Neuronal stem cell (in vitro differentiated cells): ENCODE measurements around the gene FLVCR2.

Source experiments
- DNase-seq: peaks from one replicate; pipeline ENCODE4 v3.0.0-alpha.2; 2013; ENCODE audit warnings: low spot score
- H2AFZ ChIP-seq: one replicate; pipeline ENCODE4 v1.6.1; 2013; ENCODE audit warnings: mild to moderate bottlenecking, low read length, inconsistent platforms
- H2AK5ac ChIP-seq: 2 replicates; pipeline ENCODE4 v1.6.1; 2013; ENCODE audit warnings: low read depth, mild to moderate bottlenecking, inconsistent platforms, low read length, moderate library complexity, mixed read lengths
- H2BK120ac ChIP-seq: 2 replicates; pipeline ENCODE4 v1.6.1; 2013; ENCODE audit warnings: low read depth, mild to moderate bottlenecking, inconsistent platforms, low read length, moderate library complexity, mixed read lengths
- H2BK12ac ChIP-seq: one replicate; pipeline ENCODE4 v1.6.1; 2013; ENCODE audit warnings: low read length, inconsistent platforms
- H2BK15ac ChIP-seq: 2 replicates; pipeline ENCODE4 v1.6.1; 2013; ENCODE audit warnings: mild to moderate bottlenecking, low read length, inconsistent platforms, mixed read lengths
- H2BK5ac ChIP-seq: one replicate; pipeline ENCODE4 v1.6.1; 2013; ENCODE audit warnings: inconsistent platforms, mild to moderate bottlenecking, low read length, moderate library complexity
- H3K14ac ChIP-seq: one replicate; pipeline ENCODE4 v1.6.1; 2013; ENCODE audit warnings: low read length, inconsistent platforms
- H3K18ac ChIP-seq: 2 replicates; pipeline ENCODE4 v1.6.1; 2013; ENCODE audit warnings: low read length, inconsistent platforms
- H3K23ac ChIP-seq: 2 replicates; pipeline ENCODE4 v1.6.1; 2013; ENCODE audit warnings: low read depth, mild to moderate bottlenecking, mixed read lengths, low read length, inconsistent platforms; ENCODE audit not compliant: poor library complexity
- H3K27ac ChIP-seq: replicated peaks from 3 replicates; pipeline ENCODE4 v1.5.1; 2013; ENCODE audit warnings: low read length, inconsistent platforms
- H3K27me3 ChIP-seq, 3 experiments: 2 replicates each; pipeline ENCODE4 v1.6.1; 2013; ENCODE audit warnings: low read length in 3 of 3, mild to moderate bottlenecking in 2 of 3, inconsistent platforms in 1 of 3, low read depth in 1 of 3, mixed read lengths in 1 of 3, moderate library complexity in 1 of 3; ENCODE audit not compliant: control insufficient read depth in 3 of 3, insufficient read depth in 3 of 3
- H3K36me3 ChIP-seq, 2 donors: replicated peaks in 1 of 2; 2 replicates each; pipeline ENCODE4 v1.6.1; 2013; ENCODE audit warnings: low read length in 2 of 2; ENCODE audit not compliant: control insufficient read depth in 2 of 2, insufficient read depth in 2 of 2
- H3K4ac ChIP-seq: 2 replicates; pipeline ENCODE4 v1.6.1; 2013; ENCODE audit warnings: inconsistent platforms, mild to moderate bottlenecking, low read length, moderate library complexity
- H3K4me1 ChIP-seq, 2 donors: 1 replicate in 1 of 2; 2 replicates in 1 of 2; pipeline ENCODE4 v1.6.1; 2013; ENCODE audit warnings: low read length in 2 of 2, low read depth in 1 of 2; ENCODE audit not compliant: control insufficient read depth in 2 of 2, insufficient read depth in 1 of 2
- H3K4me2 ChIP-seq: one replicate; pipeline ENCODE4 v1.6.1; 2013; ENCODE audit warnings: mild to moderate bottlenecking, low read length, inconsistent platforms; ENCODE audit not compliant: insufficient read depth, poor library complexity, severe bottlenecking
- H3K4me3 ChIP-seq, 2 donors: 2 replicates each; pipeline ENCODE4 v1.5.1; 2013; ENCODE audit warnings: low read length in 2 of 2, mild to moderate bottlenecking in 2 of 2, inconsistent platforms in 1 of 2, moderate library complexity in 1 of 2
- H3K79me1 ChIP-seq: one replicate; pipeline ENCODE4 v1.6.1; 2013; ENCODE audit warnings: low read depth, mild to moderate bottlenecking, inconsistent platforms, low read length, moderate library complexity
- H3K9ac ChIP-seq: one replicate; pipeline ENCODE4 v1.6.1; 2013; ENCODE audit warnings: mild to moderate bottlenecking, low read depth, low read length, inconsistent platforms; ENCODE audit not compliant: poor library complexity
- H3K9me3 ChIP-seq, 2 donors: replicated peaks in 1 of 2; 2 replicates each; pipeline versions ENCODE3 to v1.6.1; 2013; ENCODE audit warnings: low read length in 2 of 2, mild to moderate bottlenecking in 2 of 2, inconsistent platforms in 1 of 2, low read depth in 1 of 2, mixed read lengths in 1 of 2, moderate library complexity in 1 of 2; ENCODE audit not compliant: control insufficient read depth in 2 of 2, insufficient read depth in 1 of 2
- H4K8ac ChIP-seq: one replicate; pipeline ENCODE4 v1.6.1; 2013; ENCODE audit warnings: low read depth, mild to moderate bottlenecking, inconsistent platforms, low read length, moderate library complexity
- H4K91ac ChIP-seq: one replicate; pipeline ENCODE4 v1.6.1; 2013; ENCODE audit warnings: low read length, low read depth, mild to moderate bottlenecking, inconsistent platforms; ENCODE audit not compliant: poor library complexity
- WGBS, 2 donors: extraction: QIAGEN DNeasy Blood & Tissue Kit; methylation state at CpG; one replicate each; pipeline ENCODE4 v1.1.7; 2013; ENCODE audit warnings: missing lambda C conversion rate in 2 of 2, mixed read lengths in 1 of 2; ENCODE audit not compliant: insufficient read length in 2 of 2, insufficient replicate concordance in 1 of 2; ENCODE audit errors: extremely low coverage in 2 of 2; 5-methylcytosine and 5-hydroxymethylcytosine counted together

Gene FLVCR2

DNA sequence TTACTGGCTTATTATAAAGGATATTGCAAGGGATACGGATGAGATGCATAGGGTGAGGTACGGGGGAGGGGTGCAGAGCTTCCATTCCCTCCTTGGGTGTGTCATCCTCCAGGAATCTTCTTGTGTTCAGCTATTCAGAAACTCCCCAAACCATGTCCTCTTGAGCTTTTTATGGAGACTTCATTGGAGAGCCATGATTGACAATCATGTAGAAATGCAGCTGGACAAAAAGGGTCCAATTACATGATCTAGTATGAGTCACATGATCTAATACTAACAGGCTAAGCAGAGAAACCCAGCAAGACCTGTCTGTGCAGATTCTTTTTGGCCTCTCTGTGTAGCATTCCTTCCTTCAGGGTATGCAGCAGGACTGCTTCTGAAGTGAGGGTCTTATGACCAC is 23.9 kb upstream of the FLVCR2 start:
- Histone ChIP-seq H3K4me3 (no peak overlapping the region), H2AK5ac (no peak overlapping the region), H3K27me3 (peaks cover 0 to 2% (median 0%) of the 10 kb centered on the region in 3 experiments), H3K36me3 (no peaks in the 10 kb centered on the region), H3K4ac (no peak overlapping the region), H4K8ac (no peak overlapping the region), H3K27ac (no peak overlapping the region), H3K4me2 (no peak overlapping the region), H3K23ac (no peak overlapping the region), H2BK15ac (no peak overlapping the region), H2BK12ac (no peak overlapping the region), H3K4me1 (no peaks in the 10 kb centered on the region), H3K18ac (no peak overlapping the region), H3K9ac (no peak overlapping the region), H3K79me1 (no peaks in the 10 kb centered on the region), H3K14ac (no peak overlapping the region), H3K9me3 (peaks cover 0 to 1% of the 10 kb centered on the region in 2 donors), H2BK120ac (no peak overlapping the region), H2BK5ac (no peak overlapping the region), H4K91ac (no peak overlapping the region), H2AFZ (no peak overlapping the region)
- no CpG with 5 or more reads among the region's 2 CpGs for WGBS, 2 donors
- DNase-seq = no peak

DNA sequence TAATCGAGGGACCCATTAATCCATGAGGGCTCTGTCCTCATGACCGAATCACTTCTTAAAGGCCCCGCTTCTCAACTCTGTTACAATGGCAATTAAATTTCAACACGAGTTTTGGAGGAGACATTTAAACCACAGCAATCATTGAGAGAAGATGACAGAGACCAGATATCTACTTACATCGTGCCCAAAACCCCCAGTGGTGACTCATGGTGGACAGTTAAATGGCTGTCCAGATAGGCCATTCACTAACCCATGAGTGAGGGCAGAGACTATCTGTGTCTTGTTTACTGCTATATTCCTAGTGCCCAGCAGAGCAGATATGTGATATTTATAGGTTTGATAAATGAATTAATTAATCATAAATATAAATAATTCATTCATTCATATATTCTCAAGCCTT is 20.0 kb upstream of the FLVCR2 start:
- Histone ChIP-seq H3K18ac (no peak overlapping the region), H2AK5ac (no peak overlapping the region), H3K4me3 (no peak overlapping the region), H3K9me3 (peaks cover 0 to 1% of the 10 kb centered on the region in 2 donors), H2BK12ac (no peak overlapping the region), H2BK5ac (no peak overlapping the region), H3K27me3 (peaks cover 0 to 17% (median 0%) of the 10 kb centered on the region in 3 experiments), H2BK120ac (no peak overlapping the region), H3K79me1 (no peaks in the 10 kb centered on the region), H4K91ac (no peak overlapping the region), H3K4me1 (no peaks in the 10 kb centered on the region), H3K36me3 (no peaks in the 10 kb centered on the region), H3K9ac (no peak overlapping the region), H3K27ac (no peak overlapping the region), H3K4me2 (no peak overlapping the region), H3K23ac (no peak overlapping the region), H3K14ac (no peak overlapping the region), H3K4ac (no peak overlapping the region), H4K8ac (no peak overlapping the region), H2BK15ac (no peak overlapping the region), H2AFZ (no peak overlapping the region)
- no CpG with 5 or more reads among the region's 5 CpGs for WGBS, 2 donors
- DNase-seq = no peak

DNA sequence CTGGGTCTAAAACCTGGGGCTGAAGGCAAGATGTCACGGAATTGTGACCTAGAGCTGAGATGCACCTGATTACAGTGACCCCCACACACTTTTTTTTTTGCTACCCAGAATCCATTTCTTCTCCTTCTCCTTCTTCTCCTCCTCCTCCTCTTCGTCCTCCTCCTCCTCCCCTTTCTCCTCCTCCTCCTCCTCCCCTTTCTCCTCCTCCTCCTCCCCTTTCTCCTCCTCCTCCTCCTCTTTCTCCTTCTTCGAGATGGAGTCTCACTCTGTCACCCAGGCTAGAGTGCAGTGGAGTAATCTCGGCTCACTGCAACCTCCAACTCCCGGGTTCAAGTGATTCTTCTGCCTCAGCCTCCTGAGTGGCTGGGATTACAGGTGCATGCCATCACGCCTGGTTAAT is 19.4 kb upstream of the FLVCR2 start:
- no peak overlapping the region for H2BK12ac ChIP-seq
- peaks cover 0 to 1% of the 10 kb centered on the region in 2 donors for H3K9me3 ChIP-seq
- no peak overlapping the region for H3K4me2 ChIP-seq
- DNase-seq = no peak
- no peak overlapping the region for H3K23ac ChIP-seq
- H3K27me3 ChIP-seq = peaks cover 0 to 22% (median 0%) of the 10 kb centered on the region in 3 experiments
- whole genome bisulfite sequencing, 2 donors = no CpG with 5 or more reads among the region's 6 CpGs
- H2BK15ac ChIP-seq = no peak overlapping the region
- no peak overlapping the region for H2BK120ac ChIP-seq
- no peak overlapping the region for H2AFZ ChIP-seq
- H3K36me3 ChIP-seq = no peaks in the 10 kb centered on the region
- no peaks in the 10 kb centered on the region for H3K79me1 ChIP-seq
- H3K9ac ChIP-seq = no peak overlapping the region
- no peak overlapping the region for H2BK5ac ChIP-seq
- no peak overlapping the region for H3K14ac ChIP-seq
- no peak overlapping the region for H3K4me3 ChIP-seq
- H3K4ac ChIP-seq = no peak overlapping the region
- H3K18ac ChIP-seq = no peak overlapping the region
- no peaks in the 10 kb centered on the region for H3K4me1 ChIP-seq
- no peak overlapping the region for H2AK5ac ChIP-seq
- no peak overlapping the region for H3K27ac ChIP-seq
- H4K8ac ChIP-seq = no peak overlapping the region
- H4K91ac ChIP-seq = no peak overlapping the region

DNA sequence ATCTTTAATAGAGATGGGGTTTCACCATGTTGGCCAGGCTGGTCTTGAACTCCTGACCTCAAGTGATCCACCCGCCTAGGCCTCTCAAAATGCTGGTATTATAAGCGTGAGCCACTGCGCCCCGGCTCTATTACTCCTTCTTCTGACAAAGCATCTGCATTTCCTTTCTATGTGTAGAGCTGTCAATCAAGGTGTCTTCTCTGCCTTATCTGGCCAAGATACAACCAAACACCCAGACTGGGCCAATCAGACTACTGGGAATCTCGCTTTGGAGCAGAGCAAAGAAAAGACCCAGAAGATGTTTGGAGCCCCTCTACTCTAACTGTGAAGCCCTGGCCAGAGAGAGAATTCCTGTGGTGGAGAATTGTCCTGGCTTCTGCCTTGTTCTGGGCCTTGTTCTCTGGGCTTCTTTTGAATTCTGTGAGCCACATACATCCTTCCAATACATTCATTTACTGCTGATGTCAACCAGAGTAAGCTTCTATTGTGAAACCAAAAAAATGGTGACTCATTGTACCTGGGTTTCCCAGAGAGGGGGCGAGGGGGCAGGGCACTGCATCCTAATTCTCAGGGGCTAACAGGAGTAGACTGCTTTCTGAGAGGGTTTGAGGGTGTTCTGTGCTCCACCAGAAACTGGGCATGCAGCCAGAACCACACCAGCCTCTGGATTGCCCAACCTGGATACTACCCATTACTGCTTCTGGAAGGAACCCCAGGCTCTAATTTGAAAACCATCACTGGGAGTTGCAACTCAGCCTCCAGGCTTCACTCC is 18.8 kb upstream of the FLVCR2 start:
- no peak overlapping the region for H3K18ac ChIP-seq
- no peak overlapping the region for H2BK15ac ChIP-seq
- no peak for DNase-seq
- no peak overlapping the region for H2BK120ac ChIP-seq
- H3K79me1 ChIP-seq = no peaks in the 10 kb centered on the region
- no peak overlapping the region for H2AK5ac ChIP-seq
- no peak overlapping the region for H3K23ac ChIP-seq
- no peaks in the 10 kb centered on the region for H3K36me3 ChIP-seq
- no peak overlapping the region for H3K9ac ChIP-seq
- no peak overlapping the region for H2BK5ac ChIP-seq
- no peak overlapping the region for H3K4ac ChIP-seq
- WGBS, 2 donors = no CpG with 5 or more reads among the region's 6 CpGs
- H3K4me3 ChIP-seq = no peak overlapping the region
- H3K9me3 ChIP-seq = peaks cover 0 to 1% of the 10 kb centered on the region in 2 donors
- H3K4me2 ChIP-seq = no peak overlapping the region
- H3K27me3 ChIP-seq = peaks cover 0 to 25% (median 0%) of the 10 kb centered on the region in 3 experiments
- H4K91ac ChIP-seq = no peak overlapping the region
- H2BK12ac ChIP-seq = no peak overlapping the region
- no peaks in the 10 kb centered on the region for H3K4me1 ChIP-seq
- no peak overlapping the region for H2AFZ ChIP-seq
- H3K27ac ChIP-seq = no peak overlapping the region
- no peak overlapping the region for H3K14ac ChIP-seq
- no peak overlapping the region for H4K8ac ChIP-seq
